Heart right ventricle (tissue), 12 donors: ENCODE data around the gene OR5L2. TPM values are rescaled to one million over a fixed set of nuclear protein-coding genes. Genes with fewer than 3 reads are reported as not detected.

Experiments
- polyA plus RNA-seq, 2 donors: library from polyadenylated mRNA; stranded (reverse); fragments of 200-250 nt; gene quantifications; one replicate each; pipeline ENCODE4 v1.2.3, GENCODE V29; 2013
- total RNA-seq, 10 donors: library from RNA; stranded (reverse); fragmentation: NEBNext Ultra II Directional in 3 of 10; extraction: Animal tissue kit (Norgen Biotek cat#: 25700) in 3 of 10; gene quantifications; one replicate each; pipeline versions ENCODE4 v1.2.1 to v1.2.4, GENCODE V29; 2021 to 2023
- donor health status: ischemic (EF 13 %, LVEDD 7.1; RV severe dilation, severe dysfunction).
- donor health status: healthy with polysubstance abuse.
- donor health status: DM: no; HTN: yes; CAD: no.
- donor health status: DM: no; HTN: no; CAD: no.
- donor health status: ischemic (EF 25% LVEDD 6.9; RV normal size, moderate dysfunction).
- donor health status: ischemic (EF 25% LVEDD 5.7; RV mildly dilated, moderate dysfunction).
- donor health status: healthy.
- donor health status: nonischemic (EF 11% LVEDD 7.7; RV severe dilation, severe dysfunction).
- donor health status: DM: yes; HTN: yes; CAD: no.
- donor health status: PGD.
- donor health status: ischemic (EF 29% LVEDD 5.4; RV normal size, mild dysfunction).
- donor health status: nonischemic (EF 23%, LVEDD 6.1; RV moderate dilation, normal function).

Gene OR5L2
- total and polyA plus RNA-seq, 12 donors = not detected

Other genes with a start within 250 kb of the OR5L2 start
- not detected for gene OR4C11, start 219.6 kb upstream of the OR5L2 start, total RNA-seq
- not detected for gene OR4C11, start 219.6 kb upstream of the OR5L2 start, polyA plus RNA-seq
- not detected for gene OR4P4, start 192.1 kb upstream of the OR5L2 start, total RNA-seq
- gene OR4P4, start 192.1 kb upstream of the OR5L2 start, polyA plus RNA-seq = not detected
- not detected for gene OR4S2, start 178.9 kb upstream of the OR5L2 start, total RNA-seq
- not detected for gene OR4S2, start 178.9 kb upstream of the OR5L2 start, polyA plus RNA-seq
- gene OR4C6, start 165.0 kb upstream of the OR5L2 start, total RNA-seq = not detected
- not detected for gene OR4C6, start 165.0 kb upstream of the OR5L2 start, polyA plus RNA-seq
- not detected for gene OR5D13, start 53.8 kb upstream of the OR5L2 start, total RNA-seq
- not detected for gene OR5D13, start 53.8 kb upstream of the OR5L2 start, polyA plus RNA-seq
- gene OR5D14, start 31.7 kb upstream of the OR5L2 start, total RNA-seq = not detected
- not detected for gene OR5D14, start 31.7 kb upstream of the OR5L2 start, polyA plus RNA-seq
- not detected for gene OR5L1, start 15.9 kb upstream of the OR5L2 start, total RNA-seq
- not detected for gene OR5L1, start 15.9 kb upstream of the OR5L2 start, polyA plus RNA-seq
- not detected for gene OR5D18, start 7.6 kb upstream of the OR5L2 start, total RNA-seq
- gene OR5D18, start 7.6 kb upstream of the OR5L2 start, polyA plus RNA-seq = not detected
- not detected for gene OR5D16, start 11.5 kb downstream of the OR5L2 start, total RNA-seq
- not detected for gene OR5D16, start 11.5 kb downstream of the OR5L2 start, polyA plus RNA-seq
- not detected for gene TRIM51, start 56.1 kb downstream of the OR5L2 start, total RNA-seq
- gene TRIM51, start 56.1 kb downstream of the OR5L2 start, polyA plus RNA-seq = not detected
- gene OR5W2, start 87.4 kb downstream of the OR5L2 start, total RNA-seq = not detected
- gene OR5W2, start 87.4 kb downstream of the OR5L2 start, polyA plus RNA-seq = not detected
- gene OR5I1, start 109.2 kb downstream of the OR5L2 start, total RNA-seq = not detected
- gene OR5I1, start 109.2 kb downstream of the OR5L2 start, polyA plus RNA-seq = not detected
- gene OR10AG1, start 142.7 kb downstream of the OR5L2 start, total RNA-seq = not detected
- not detected for gene OR10AG1, start 142.7 kb downstream of the OR5L2 start, polyA plus RNA-seq
- not detected for gene OR5F1, start 167.4 kb downstream of the OR5L2 start, total RNA-seq
- gene OR5F1, start 167.4 kb downstream of the OR5L2 start, polyA plus RNA-seq = not detected
- gene OR5AS1, start 200.4 kb downstream of the OR5L2 start, total RNA-seq = not detected
- not detected for gene OR5AS1, start 200.4 kb downstream of the OR5L2 start, polyA plus RNA-seq